GM15510 (cell line): ENCODE measurements around the gene NCF2.

Experiments used
- POLR2A ChIP-seq: IDR thresholded peaks from 3 replicates; pipeline ENCODE4 v1.6.1; 2011; ENCODE audit warnings: borderline replicate concordance; ENCODE audit not compliant: insufficient read length; ENCODE audit errors: extremely low read depth

The NCF2 gene

DNA sequence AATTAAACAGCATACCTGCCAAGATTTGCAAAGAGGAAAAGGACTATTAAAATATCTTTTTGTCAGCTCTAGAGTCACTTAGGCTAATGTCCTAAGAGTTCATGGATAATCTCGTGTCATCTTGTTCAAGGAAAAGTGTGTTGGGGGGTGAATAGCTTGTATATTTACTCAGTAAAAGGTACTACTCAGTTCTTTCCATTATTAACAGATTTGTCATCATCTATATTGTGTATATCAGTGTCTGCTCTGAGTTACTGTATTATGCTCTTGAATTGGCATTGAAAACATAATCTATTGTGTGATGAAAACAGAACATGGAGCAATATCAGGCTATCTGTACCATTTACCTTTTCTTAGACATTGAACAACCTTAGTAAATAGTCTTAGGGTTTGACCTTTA lies 76.0 kb downstream of the NCF2 start:
- TF ChIP-seq POLR2A: no peak

DNA sequence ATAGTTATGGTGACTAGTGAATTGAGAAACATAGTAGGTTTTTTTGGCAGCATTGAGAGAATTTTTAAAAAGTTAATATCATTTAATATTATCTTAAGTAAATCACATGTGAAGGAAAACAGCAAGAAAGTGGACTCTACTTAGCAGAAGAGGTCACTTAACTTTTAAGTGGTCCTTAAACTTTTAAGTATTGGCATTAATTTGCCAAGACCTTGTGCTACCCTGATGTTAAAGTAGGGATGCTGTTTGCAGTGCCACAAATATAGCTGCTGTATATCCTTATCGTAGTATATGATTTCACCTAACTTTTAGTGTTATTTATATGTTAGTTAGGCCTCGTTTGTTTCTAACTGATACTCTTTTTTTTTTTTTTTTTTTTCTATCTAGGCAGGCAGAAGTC lies 77.8 kb downstream of the NCF2 start:
- TF ChIP-seq POLR2A: no peak

- no peak for TF ChIP-seq POLR2A
Observed at GRCh38 chr1:183508694-183509093, 81.6 kb downstream of the NCF2 start.

DNA sequence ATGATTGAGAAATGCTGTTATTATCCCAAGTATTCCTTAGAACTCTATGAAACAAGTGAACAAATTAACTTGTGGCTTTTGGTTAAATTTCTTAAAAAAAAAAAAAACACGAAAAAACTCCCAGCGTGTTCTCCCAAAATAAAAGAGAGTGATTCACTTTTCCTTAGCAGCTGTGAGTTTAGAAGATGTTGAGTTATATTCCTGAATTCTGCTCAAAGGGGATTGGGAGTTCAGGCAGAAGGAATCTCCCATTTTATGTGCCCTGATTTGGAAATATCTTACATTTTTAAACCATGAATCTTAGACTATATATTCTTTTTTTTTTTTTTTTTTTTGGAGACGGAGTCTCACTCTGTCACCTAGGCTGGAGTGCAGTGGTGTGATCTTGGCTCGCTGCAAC lies 83.7 kb downstream of the NCF2 start:
- no peak for TF ChIP-seq POLR2A
